ENCODE data around the gene PAK5. TPM values are rescaled to one million over a fixed set of nuclear protein-coding genes. Genes with fewer than 3 reads are reported as not detected.

The PAK5 gene
- total RNA-seq, 4 donors from 2014 or later, result 0.04 to 0.34 (median 0.24) TPM

DNA sequence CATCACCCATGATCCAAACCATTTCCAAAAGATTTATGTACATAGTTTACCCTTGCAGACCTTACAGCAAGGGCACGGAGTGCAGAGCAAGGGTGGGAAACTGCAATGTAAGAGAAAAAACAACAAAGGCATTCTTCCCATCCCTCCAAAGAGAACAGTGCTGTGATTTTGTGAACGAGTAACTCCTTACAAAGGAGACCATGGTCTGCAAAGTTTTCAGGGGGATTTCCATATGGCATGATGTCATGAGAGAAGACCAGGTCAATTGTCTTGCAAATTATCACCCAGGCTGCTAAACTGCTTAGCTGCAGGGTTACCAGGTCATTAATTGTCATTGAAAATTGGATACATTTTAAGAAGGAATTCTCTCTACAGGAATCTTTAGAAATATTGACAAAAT lies 266.2 kb downstream of the PAK5 start:
- intact Hi-C loops (cut with DNase I), result no loop called here
- Histone ChIP-seq H3K4me3 (no peak overlapping the region), H3K27me3 (no peaks in the 10 kb centered on the region), H3K36me3 (no peaks in the 10 kb centered on the region), H3K9me3 (no peaks in the 10 kb centered on the region), H3K4me1 (no peaks in the 10 kb centered on the region), H3K27ac (no peak overlapping the region)
- no peak for DNase-seq
- WGBS, 2 donors, result 14 to 26% methylated on average over 2 of the region's 2 CpGs
- TF ChIP-seq, protein P1, sequence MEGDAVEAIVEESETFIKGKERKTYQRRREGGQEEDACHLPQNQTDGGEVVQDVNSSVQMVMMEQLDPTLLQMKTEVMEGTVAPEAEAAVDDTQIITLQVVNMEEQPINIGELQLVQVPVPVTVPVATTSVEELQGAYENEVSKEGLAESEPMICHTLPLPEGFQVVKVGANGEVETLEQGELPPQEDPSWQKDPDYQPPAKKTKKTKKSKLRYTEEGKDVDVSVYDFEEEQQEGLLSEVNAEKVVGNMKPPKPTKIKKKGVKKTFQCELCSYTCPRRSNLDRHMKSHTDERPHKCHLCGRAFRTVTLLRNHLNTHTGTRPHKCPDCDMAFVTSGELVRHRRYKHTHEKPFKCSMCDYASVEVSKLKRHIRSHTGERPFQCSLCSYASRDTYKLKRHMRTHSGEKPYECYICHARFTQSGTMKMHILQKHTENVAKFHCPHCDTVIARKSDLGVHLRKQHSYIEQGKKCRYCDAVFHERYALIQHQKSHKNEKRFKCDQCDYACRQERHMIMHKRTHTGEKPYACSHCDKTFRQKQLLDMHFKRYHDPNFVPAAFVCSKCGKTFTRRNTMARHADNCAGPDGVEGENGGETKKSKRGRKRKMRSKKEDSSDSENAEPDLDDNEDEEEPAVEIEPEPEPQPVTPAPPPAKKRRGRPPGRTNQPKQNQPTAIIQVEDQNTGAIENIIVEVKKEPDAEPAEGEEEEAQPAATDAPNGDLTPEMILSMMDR (IDR thresholded peaks at IDR 0.05), result no peak
- no peak for TF ChIP-seq POLR2A (IDR thresholded peaks at IDR 0.05)

DNA sequence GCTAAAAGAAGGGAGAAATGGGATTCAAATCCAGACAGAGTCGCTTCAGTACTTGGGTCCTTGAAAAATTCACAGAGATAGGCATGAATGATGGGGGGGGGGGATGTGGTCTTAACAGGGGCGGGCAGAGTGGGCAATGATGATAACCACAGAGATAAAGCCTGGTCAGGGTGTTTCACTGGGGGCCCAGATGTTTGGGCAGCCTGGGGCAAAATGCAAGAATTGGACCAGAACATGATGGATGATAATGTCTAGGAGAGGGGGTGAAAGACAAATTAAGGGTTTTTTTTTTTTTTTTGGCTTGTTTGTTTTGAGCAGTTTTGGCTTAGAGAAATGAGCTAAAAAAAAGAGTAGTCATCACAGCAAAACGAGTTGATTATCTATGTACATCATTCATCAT lies 267.1 kb downstream of the PAK5 start:
- no peak for DNase-seq
- Histone ChIP-seq H3K36me3 (no peaks in the 10 kb centered on the region), H3K27ac (no peak overlapping the region), H3K4me3 (no peak overlapping the region), H3K27me3 (no peaks in the 10 kb centered on the region), H3K4me1 (no peaks in the 10 kb centered on the region), H3K9me3 (no peaks in the 10 kb centered on the region)
- TF ChIP-seq, protein P1 (IDR thresholded peaks at IDR 0.05), result no peak
- no peak for TF ChIP-seq POLR2A (IDR thresholded peaks at IDR 0.05)
- intact Hi-C loops (cut with DNase I), result no loop called here
- WGBS, 2 donors, result 41 to 63% methylated on average over 3 of the region's 3 CpGs

DNA sequence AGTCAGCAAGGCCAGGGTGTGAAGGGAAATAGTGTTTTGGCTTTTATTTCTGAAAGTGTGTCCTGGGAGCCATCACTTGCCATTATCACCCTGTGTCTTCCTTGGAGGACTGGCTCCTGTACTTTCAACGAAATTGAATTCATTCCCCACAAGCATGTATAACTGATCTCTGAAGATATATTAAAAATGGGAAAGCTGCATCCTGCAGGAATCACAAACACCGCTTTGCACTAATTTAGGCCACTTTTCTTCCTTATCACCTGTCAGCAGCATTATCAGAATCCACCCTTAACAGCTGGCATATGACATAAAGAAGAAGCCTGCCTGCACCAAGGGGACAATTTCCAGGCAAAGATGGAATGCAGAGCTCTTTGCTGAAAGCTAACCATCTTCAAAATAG lies 268.3 kb downstream of the PAK5 start:
- Histone ChIP-seq H3K36me3 (no peaks in the 10 kb centered on the region), H3K4me3 (no peak overlapping the region), H3K9me3 (no peaks in the 10 kb centered on the region), H3K27ac (no peak overlapping the region), H3K27me3 (no peaks in the 10 kb centered on the region), H3K4me1 (no peaks in the 10 kb centered on the region)
- DNase-seq, result no peak
- 63 to 70% methylated on average over 2 of the region's 2 CpGs for WGBS, 2 donors
- intact Hi-C loops (cut with DNase I), result no loop called here
- TF ChIP-seq POLR2A (IDR thresholded peaks at IDR 0.05), result no peak
- TF ChIP-seq, protein P1 (IDR thresholded peaks at IDR 0.05), result no peak

DNA sequence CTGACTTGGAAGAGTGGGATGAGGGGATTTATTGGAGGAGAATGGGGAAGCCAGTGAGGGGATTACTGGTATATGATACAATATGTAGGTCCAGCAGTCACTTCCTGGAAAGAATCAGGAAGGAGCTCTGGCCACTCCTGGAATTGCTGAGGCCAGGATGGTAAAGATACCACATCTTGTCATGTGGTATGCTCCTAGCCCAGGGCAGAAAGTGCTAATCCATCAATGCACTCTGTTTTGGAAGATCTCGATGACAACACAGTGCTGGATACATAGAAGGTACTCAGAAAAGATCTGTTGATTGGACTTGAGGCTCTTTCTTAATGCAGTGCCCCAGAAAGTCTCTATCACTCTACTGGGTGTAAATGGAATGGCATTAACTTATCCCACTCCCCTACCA lies 271.9 kb downstream of the PAK5 start:
- TF ChIP-seq POLR2A (IDR thresholded peaks at IDR 0.05), result no peak
- TF ChIP-seq, protein P1 (IDR thresholded peaks at IDR 0.05), result no peak
- Histone ChIP-seq H3K4me3 (no peak overlapping the region), H3K27me3 (no peaks in the 10 kb centered on the region), H3K36me3 (no peaks in the 10 kb centered on the region), H3K4me1 (no peaks in the 10 kb centered on the region), H3K9me3 (no peaks in the 10 kb centered on the region), H3K27ac (no peak overlapping the region)
- 67 to 83% methylated on average over 1 of the region's 1 CpG for WGBS, 2 donors
- intact Hi-C loops (cut with DNase I), result no loop called here
- DNase-seq, result no peak

DNA sequence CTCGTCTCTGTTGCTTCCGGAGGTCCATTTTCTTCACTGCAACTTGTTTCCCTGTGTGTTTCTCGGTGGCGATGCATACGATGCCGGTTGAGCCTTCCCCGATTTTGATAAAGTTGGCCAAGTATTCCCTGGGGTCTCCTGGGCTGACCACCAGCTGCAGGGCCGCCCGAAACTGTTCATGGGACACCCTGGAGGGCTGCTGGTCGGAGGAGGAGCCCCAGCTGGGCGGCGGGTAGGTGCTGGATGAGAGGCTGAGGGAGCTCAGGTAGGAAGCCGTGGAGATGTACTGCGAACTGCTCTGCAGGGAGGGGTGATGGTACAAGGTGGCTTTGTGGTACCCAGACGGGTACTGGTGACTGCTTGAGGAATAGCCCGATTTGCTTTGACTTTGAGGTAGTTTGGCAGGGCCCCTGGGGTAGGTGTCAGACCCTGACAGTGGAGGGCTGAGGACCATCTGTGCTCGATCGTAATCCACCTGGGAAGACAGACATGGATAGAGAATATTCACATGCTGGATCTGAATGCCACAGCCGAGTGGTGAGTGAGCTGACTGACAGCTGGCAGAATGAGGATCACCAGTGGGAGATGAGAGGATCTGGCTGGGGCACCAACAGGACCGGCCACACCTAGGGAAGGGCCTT lies 272.8 kb downstream of the PAK5 start:
- intact Hi-C loops (cut with DNase I), result no loop called here
- TF ChIP-seq, protein P1 (IDR thresholded peaks at IDR 0.05), result no peak
- no peak for TF ChIP-seq POLR2A (IDR thresholded peaks at IDR 0.05)
- Histone ChIP-seq H3K4me1 (no peaks in the 10 kb centered on the region), H3K9me3 (no peaks in the 10 kb centered on the region), H3K36me3 (no peaks in the 10 kb centered on the region), H3K27me3 (no peaks in the 10 kb centered on the region), H3K4me3 (no peak overlapping the region), H3K27ac (no peak overlapping the region)
- DNase-seq, result no peak
- WGBS, 2 donors, result 88 to 89% methylated on average over 16 to 18 of the region's 20 CpGs

Data from esophagus squamous epithelium (tissue), 5 donors.